ENCODE data around the gene THAP12. TPM values are rescaled to one million over a fixed set of nuclear protein-coding genes. Genes with fewer than 3 reads are reported as not detected.
A peak's percentile ranks its signal among the peaks of the same experiment; 100 is the strongest.

Gene THAP12
- total RNA-seq, 1 donor from 2014 or later = 24.1 TPM

- H3K4me3 ChIP-seq (ENCODE audit: low read depth, low read length) = no peak overlapping the region
- no peak for TF ChIP-seq CTCF (conservative IDR thresholded peaks at IDR 0.05; ENCODE audit: low read depth, low read length)
- DNase-seq (ENCODE audit: low read depth) = no peak
Measured at GRCh38 chr11:76394411-76394810, 13.5 kb upstream of the THAP12 start.

DNA sequence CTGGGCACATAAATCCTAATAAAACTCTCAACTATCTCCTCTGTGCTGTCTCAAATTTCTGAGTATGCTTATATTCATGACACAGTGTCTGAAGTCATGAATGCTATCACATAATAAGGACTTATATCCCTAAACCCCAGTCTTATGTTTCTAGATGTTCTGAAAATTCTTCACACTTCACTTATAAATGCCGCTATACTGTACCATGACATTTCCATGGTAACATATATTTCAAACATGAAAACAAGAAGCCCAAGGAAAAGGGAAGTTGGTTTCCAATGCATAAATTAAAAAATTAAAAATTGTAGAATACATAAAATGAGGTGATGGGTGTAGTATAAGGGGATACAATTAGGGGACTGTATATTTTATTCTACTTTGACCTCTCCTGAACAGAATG is 11.9 kb upstream of the THAP12 start:
- H3K4me3 ChIP-seq (ENCODE audit: low read depth, low read length) = no peak overlapping the region
- TF ChIP-seq CTCF (conservative IDR thresholded peaks at IDR 0.05; ENCODE audit: low read depth, low read length) = no peak
- DNase-seq (ENCODE audit: low read depth) = no peak

DNA sequence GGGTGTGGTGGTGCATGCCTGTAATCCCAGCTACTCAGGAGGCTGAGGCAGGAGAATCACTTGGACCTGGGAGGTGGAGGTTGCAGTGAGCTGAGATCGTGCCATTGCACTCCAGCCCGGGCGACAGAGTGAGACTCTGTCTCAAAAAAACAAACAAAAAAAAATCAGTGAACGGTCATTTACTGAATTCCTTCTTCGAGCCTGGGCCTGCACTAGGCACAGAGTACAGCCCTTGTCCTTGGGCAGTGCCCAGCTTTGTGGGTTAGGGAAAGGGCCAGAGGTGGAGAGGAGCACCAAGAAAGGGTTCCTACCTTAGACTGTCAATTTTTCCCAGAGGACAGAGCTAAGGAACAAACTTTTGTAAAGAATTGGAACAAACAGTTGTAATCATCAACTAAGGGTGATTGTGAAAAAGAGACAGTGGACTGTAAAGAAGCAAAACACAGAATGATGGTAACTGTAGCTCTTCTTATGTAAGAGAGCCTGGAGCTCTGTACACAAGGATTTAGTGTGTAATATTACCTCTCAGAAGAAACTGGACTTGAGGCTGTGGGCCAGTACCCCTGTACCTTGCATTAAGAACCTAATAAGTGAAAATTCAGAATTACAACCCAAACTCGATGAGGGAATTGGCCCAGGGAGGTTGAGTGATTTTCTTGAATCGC is 11.0 kb upstream of the THAP12 start:
- no peak overlapping the region for H3K4me3 ChIP-seq (ENCODE audit: low read depth, low read length)
- TF ChIP-seq CTCF (conservative IDR thresholded peaks at IDR 0.05; ENCODE audit: low read depth, low read length) = no peak
- DNase-seq (ENCODE audit: low read depth) = no peak

- no peak for DNase-seq (ENCODE audit: low read depth)
- no peak overlapping the region for H3K4me3 ChIP-seq (ENCODE audit: low read depth, low read length)
- no peak for TF ChIP-seq CTCF (conservative IDR thresholded peaks at IDR 0.05; ENCODE audit: low read depth, low read length)
Measured at GRCh38 chr11:76391021-76391420, 10.1 kb upstream of the THAP12 start.

- DNase-seq (ENCODE audit: low read depth) = no peak
- no peak overlapping the region for H3K4me3 ChIP-seq (ENCODE audit: low read depth, low read length)
- TF ChIP-seq CTCF (conservative IDR thresholded peaks at IDR 0.05; ENCODE audit: low read depth, low read length) = no peak
Measured at GRCh38 chr11:76388408-76388807, 7.5 kb upstream of the THAP12 start.

DNA sequence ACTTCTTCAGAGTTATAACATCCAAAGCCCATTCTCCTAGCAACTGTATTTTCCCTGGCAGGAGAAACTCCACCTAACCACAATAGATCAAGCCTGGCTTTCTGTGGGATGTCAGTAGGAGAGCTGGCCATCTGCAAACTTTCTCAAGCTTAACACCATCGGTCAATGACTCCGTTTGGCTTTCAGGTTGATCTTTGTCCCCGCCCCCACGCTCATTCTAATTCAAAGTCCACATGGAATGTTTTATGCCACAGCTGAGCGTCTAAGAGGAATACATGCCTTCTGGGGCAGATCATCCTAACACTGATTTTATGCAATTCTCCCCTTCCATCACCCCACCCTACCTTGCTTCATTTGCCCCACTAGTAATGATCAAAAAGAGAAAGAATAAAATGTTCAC is 5.0 kb upstream of the THAP12 start:
- H3K4me3 ChIP-seq (ENCODE audit: low read depth, low read length) = no peak overlapping the region
- peak; percentile 87 for DNase-seq (ENCODE audit: low read depth)
- no peak for TF ChIP-seq CTCF (conservative IDR thresholded peaks at IDR 0.05; ENCODE audit: low read depth, low read length)

GRCh38 chr11:76382209-76382608 is 1.3 kb upstream of the THAP12 start:
- no peak for TF ChIP-seq CTCF (conservative IDR thresholded peaks at IDR 0.05; ENCODE audit: low read depth, low read length)
- no peak for DNase-seq (ENCODE audit: low read depth)
- peak overlapping the region; percentile 92 for H3K4me3 ChIP-seq (ENCODE audit: low read depth, low read length)

All from epithelial cell of proximal tubule (primary cell).